ENCODE data around the gene POLR3B. TPM values are rescaled to one million over a fixed set of nuclear protein-coding genes. Genes with fewer than 3 reads are reported as not detected.

The POLR3B gene
- total and polyA plus RNA-seq, 2 of the 8 experiments (the other 6 are each of a cell fraction or from before 2014, with no cell fraction given) = 5.0 to 13.2 TPM

DNA sequence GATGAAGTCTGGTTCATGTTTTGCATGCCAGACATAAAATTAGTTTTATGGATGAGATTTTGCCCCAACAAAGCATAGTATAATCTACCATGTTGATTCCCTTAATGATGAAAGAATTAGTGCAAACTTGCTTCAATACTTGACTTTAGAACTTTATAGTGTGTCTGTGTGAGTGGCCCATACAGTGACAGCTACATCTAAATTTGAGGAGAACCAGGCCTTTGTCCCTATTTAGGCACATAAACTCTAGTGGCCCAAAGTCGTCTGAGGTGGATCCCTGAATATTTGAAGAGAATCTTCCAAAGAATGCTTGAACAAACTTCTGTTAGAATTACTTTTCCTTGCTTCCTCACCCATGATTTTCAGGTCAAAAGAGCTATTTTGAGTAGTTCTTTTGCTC, 70.4 kb downstream of the POLR3B start:
- FAIRE-seq (no peak), DNase-seq (ENCODE audit: low read depth in 1 of 2, low spot score in 2 of 2) (no peak)
- CTCF ChIA-PET (ENCODE audit: partially characterized antibody) = no interaction called here
- no peak overlapping the region for H3K14ac ChIP-seq (ENCODE audit: insufficient read length)
- no peak overlapping the region for H2BK15ac ChIP-seq (ENCODE audit: low read length)
- H3K23me2 ChIP-seq (ENCODE audit: low read depth, low read length) = no peaks in the 10 kb centered on the region
- H3K4me1 ChIP-seq (replicated peaks in 1 of 4; ENCODE audit: control insufficient read depth in 3 of 4, insufficient read depth in 4 of 4, low read length in 3 of 4) = no peaks in the 10 kb centered on the region
- no peak overlapping the region for H3K4me3 ChIP-seq (ENCODE audit: extremely low read depth in 1 of 4, insufficient read depth in 2 of 4, low read depth in 3 of 4, low read length in 4 of 4)
- no peak overlapping the region for H2BK12ac ChIP-seq (ENCODE audit: low read depth, low read length)
- no peak overlapping the region for H2AFZ ChIP-seq (ENCODE audit: low read length)
- H3K23ac ChIP-seq (ENCODE audit: insufficient read length) = no peak overlapping the region
- no peak overlapping the region for H2AK5ac ChIP-seq (ENCODE audit: low read depth, low read length)
- H4K20me1 ChIP-seq (replicated peaks in 1 of 2; ENCODE audit: control insufficient read depth in 1 of 2, insufficient read depth in 2 of 2, low read length in 2 of 2) = no peaks in the 10 kb centered on the region
- H3K56ac ChIP-seq (replicated peaks; ENCODE audit: insufficient read length, low read depth, low read length) = no peak overlapping the region
- H3K9me3 ChIP-seq (ENCODE audit: insufficient read depth in 2 of 2, low read depth in 1 of 2, low read length in 1 of 2) = no peaks in the 10 kb centered on the region
- H3K18ac ChIP-seq (ENCODE audit: extremely low read depth, low read length) = no peak overlapping the region
- H2BK5ac ChIP-seq (ENCODE audit: low read depth, low read length) = no peak overlapping the region
- H2BK20ac ChIP-seq (ENCODE audit: low read length) = no peak overlapping the region
- H3K79me2 ChIP-seq (ENCODE audit: control insufficient read depth in 1 of 2, insufficient read depth in 2 of 2, low read length in 2 of 2) = no peaks in the 10 kb centered on the region
- H3K36me3 ChIP-seq (ENCODE audit: control insufficient read depth in 2 of 4, insufficient read depth in 4 of 4, low read length in 3 of 4) = no peaks in the 10 kb centered on the region; a peak in 1 of 8 replicates
- H3K4me2 ChIP-seq (ENCODE audit: insufficient read depth in 1 of 2, low read depth in 2 of 2, low read length in 2 of 2) = no peak overlapping the region
- H2BK120ac ChIP-seq (replicated peaks; ENCODE audit: low read depth, low read length) = no peak overlapping the region
- 56% methylated on average over 1 of the region's 1 CpG; no CpG with 5 or more reads in 1 of the 2 experiments for WGBS, 2 experiments (ENCODE audit: extremely low coverage in 1 of 2, insufficient coverage in 1 of 2, insufficient read length in 1 of 2, insufficient replicate concordance in 2 of 2, low coverage in 1 of 2, low lambda C conversion rate in 2 of 2, missing lambda C conversion rate in 1 of 2)
- no peak overlapping the region for H3K9ac ChIP-seq (replicated peaks in 1 of 4; ENCODE audit: extremely low read depth in 1 of 4, low read depth in 3 of 4, low read length in 3 of 4)
- POLR2A ChIA-PET (ENCODE audit: partially characterized antibody) = interaction anchor here (1.2 kb wide), 1 partner anchor 14 kb away, joined by 3 read pairs; no protein-coding TSS in a partner anchor
- H4K91ac ChIP-seq (replicated peaks; ENCODE audit: insufficient read length, low read length) = no peak overlapping the region
- no peak overlapping the region for H3K27ac ChIP-seq (ENCODE audit: low read depth, low read length)
- H4K8ac ChIP-seq (ENCODE audit: extremely low read depth, insufficient read depth, low read length) = no peak overlapping the region
- H3K27me3 ChIP-seq (replicated peaks in 1 of 4; ENCODE audit: control insufficient read depth in 3 of 4, extremely low read depth in 1 of 4, insufficient read depth in 3 of 4, low read length in 3 of 4) = no peaks in the 10 kb centered on the region
- no peaks in the 10 kb centered on the region for H3K79me1 ChIP-seq (ENCODE audit: low read depth, low read length)
- no peak overlapping the region for H4K5ac ChIP-seq (ENCODE audit: insufficient read length, low read depth, low read length)
- H3K4ac ChIP-seq (replicated peaks; ENCODE audit: insufficient read length, low read depth, low read length) = no peak overlapping the region
- TF ChIP-seq, protein P1, sequence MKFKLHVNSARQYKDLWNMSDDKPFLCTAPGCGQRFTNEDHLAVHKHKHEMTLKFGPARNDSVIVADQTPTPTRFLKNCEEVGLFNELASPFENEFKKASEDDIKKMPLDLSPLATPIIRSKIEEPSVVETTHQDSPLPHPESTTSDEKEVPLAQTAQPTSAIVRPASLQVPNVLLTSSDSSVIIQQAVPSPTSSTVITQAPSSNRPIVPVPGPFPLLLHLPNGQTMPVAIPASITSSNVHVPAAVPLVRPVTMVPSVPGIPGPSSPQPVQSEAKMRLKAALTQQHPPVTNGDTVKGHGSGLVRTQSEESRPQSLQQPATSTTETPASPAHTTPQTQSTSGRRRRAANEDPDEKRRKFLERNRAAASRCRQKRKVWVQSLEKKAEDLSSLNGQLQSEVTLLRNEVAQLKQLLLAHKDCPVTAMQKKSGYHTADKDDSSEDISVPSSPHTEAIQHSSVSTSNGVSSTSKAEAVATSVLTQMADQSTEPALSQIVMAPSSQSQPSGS (IDR thresholded peaks at IDR 0.05; ENCODE audit: low read length) = no peak
- TF ChIP-seq FOSL1 (IDR thresholded peaks at IDR 0.05; ENCODE audit: insufficient read depth, low read depth, low read length) (no peak), JUN (IDR thresholded peaks at IDR 0.05; ENCODE audit: low read depth, low read length) (no peak), POU5F1 (IDR thresholded peaks at IDR 0.05; ENCODE audit: low read depth, low read length) (no peak), BRCA1 (IDR thresholded peaks at IDR 0.05; ENCODE audit: low read depth, low read length) (no peak), RXRA (IDR thresholded peaks at IDR 0.05; ENCODE audit: insufficient read depth, low read depth, low read length) (no peak), ZNF274 (IDR thresholded peaks at IDR 0.05; ENCODE audit: borderline replicate concordance, extremely low read depth, low read length) (no peak), MAFK (IDR thresholded peaks at IDR 0.05; ENCODE audit: low read depth, low read length) (no peak), RAD21 (IDR thresholded peaks at IDR 0.05 in 1 of 2, conservative IDR thresholded peaks at IDR 0.05 in 1 of 2; ENCODE audit: low read depth in 2 of 2, low read length in 2 of 2) (no peak), RFX5 (IDR thresholded peaks at IDR 0.05; ENCODE audit: borderline replicate concordance, low read depth, low read length) (no peak), HDAC2 (IDR thresholded peaks at IDR 0.05; ENCODE audit: borderline replicate concordance in 1 of 2, low read depth in 2 of 2, low read length in 2 of 2) (no peak), TAF1 (IDR thresholded peaks at IDR 0.05; ENCODE audit: low read depth, low read length) (no peak)

Data from H1 (cell line).